DOHH2 (cell line): ENCODE results near the gene GUF1.

Experiments
- CTCF ChIP-seq: fragments of 200-600 bp; sonication (generic); IDR thresholded peaks from one replicate; pipeline ENCODE4 v1.5.1; 2014; ENCODE audit warnings: antibody characterized with exemption, mild to moderate bottlenecking, low read depth, low read length; ENCODE audit not compliant: poor library complexity, severe bottlenecking
- EZH2phosphoT487 ChIP-seq: fragments of 200-600 bp; sonication (generic); IDR thresholded peaks from 2 replicates; pipeline ENCODE4 v1.6.1; 2017; ENCODE audit warnings: borderline replicate concordance, mild to moderate bottlenecking, antibody characterized with exemption, low read length, moderate library complexity, mixed read lengths

DNA sequence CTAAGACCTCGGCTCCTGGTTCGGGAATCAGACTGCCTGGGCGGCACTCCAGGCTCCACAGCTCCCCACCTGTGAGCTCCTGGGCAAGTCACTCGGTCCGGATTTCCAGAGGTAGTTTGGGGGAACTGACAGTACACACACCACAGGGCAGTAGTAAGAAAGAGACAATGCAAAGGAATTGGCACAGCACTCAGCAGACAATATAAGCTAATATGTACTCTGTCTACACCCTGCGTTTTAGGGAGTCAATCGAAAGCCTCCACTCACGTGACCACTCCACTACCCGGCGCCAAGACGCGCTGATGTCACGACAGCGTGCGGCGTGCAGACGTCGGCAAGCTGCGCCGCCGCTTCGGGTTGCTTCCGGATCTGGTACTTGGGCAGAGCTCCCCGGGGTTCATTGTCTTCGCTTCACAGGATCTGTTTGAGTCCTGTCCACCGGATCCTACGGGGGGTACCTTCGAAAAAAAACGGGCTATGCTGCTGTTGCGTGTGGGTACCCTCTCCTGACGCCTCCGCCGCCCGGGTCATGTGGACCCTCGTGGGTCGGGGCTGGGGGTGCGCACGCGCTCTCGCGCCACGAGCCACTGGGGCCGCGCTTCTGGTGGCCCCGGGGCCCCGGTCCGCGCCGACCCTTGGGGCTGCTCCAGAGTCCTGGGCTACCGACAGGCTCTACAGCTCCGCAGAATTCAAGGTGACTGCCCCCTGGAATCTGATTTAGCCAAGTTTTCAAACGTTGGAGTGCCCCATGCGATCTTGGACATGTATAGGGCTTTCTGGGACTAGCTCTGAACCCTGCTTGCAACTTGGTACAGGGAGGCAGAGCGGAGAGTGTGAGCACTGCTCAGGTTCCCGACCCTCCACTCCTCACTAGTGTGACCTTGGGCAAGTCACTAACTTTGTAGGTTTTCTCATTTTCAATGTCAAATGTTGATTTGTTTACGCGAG is at the start of gene GUF1:
- TF ChIP-seq CTCF: no peak
- TF ChIP-seq EZH2phosphoT487: no peak
